ENCODE results near the gene EEF2K. TPM values are rescaled to one million over a fixed set of nuclear protein-coding genes. Genes with fewer than 3 reads are reported as not detected.

The EEF2K gene
- total and polyA plus RNA-seq, 2 of the 13 experiments (the other 11 are each of a cell fraction or from before 2014, with no cell fraction given) = 22.0 to 23.8 TPM

- 0 out of 2 replicates have a peak, but pooled peaks have one; percentile 19 for TF ChIP-seq ZNF318 (CRISPR knock-in tag; IDR thresholded peaks at IDR 0.05)
Measured at GRCh38 chr16:22320572-22321339, 114.7 kb downstream of the EEF2K start (continued).

Measured in HepG2 (cell line).